Medulla oblongata (tissue), 1 donor: ENCODE data around the gene C6orf47.

Source experiments
- DNase-seq: peaks from one replicate; pipeline ENCODE4 v3.0.0-alpha.2; 2015; ENCODE audit errors: extremely low spot score

The C6orf47 gene

GRCh38 chr6:31614684-31615578 is 45.6 kb downstream of the C6orf47 start, which contains the start of gene AIF1:
Gene AIF1, plus strand, starts transcription at chr6:31615234. Its CDS starts 96 bp downstream, at chr6:31615330.
- peak; percentile 81 for DNase-seq

DNA sequence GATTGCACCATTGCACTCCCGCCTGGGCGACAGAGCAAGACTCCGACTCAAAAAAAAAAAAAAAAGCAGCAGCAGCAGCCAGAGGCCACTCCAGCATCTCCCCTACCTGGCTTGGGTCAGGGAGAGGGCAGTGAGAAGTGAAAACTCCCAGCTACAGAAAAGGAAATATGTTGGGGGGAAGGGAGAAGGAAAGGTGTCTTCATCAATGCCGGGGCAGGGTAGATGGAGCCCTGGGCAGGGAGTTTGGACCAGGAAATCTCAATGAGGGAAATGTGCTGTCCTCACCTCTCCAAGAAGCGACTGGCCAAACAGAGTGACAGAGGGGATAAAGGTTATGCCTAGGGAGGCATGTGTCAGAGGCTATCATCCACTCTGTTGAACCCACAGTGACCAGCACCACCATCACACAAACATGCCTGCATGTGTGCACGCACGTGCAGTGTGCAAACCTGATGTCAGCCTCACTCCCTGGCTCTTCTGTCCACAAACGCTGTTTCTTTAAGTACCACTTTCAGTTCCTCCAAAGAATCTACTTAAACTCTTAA is 46.4 kb downstream of the C6orf47 start:
- peak; percentile 62 for DNase-seq

DNA sequence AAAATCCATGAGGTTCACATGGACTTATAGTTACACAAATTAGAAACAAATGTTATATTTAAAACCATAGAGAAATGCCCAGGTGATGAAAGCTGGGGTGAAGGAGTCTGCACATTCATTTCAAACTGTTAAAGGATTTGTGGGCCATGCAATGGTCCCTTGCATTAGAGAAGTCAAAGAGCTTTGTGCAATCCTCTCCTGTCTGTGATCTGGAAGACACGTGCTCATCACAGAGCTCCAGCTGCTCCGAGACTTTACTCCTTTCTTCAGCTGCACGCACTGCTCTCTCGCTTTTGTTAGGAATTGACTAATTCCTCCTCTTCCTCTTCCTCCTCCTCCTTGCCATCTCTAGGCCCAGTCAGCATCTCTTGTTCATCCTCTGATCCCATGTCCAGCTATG is 49.6 kb downstream of the C6orf47 start:
- DNase-seq: no peak

DNA sequence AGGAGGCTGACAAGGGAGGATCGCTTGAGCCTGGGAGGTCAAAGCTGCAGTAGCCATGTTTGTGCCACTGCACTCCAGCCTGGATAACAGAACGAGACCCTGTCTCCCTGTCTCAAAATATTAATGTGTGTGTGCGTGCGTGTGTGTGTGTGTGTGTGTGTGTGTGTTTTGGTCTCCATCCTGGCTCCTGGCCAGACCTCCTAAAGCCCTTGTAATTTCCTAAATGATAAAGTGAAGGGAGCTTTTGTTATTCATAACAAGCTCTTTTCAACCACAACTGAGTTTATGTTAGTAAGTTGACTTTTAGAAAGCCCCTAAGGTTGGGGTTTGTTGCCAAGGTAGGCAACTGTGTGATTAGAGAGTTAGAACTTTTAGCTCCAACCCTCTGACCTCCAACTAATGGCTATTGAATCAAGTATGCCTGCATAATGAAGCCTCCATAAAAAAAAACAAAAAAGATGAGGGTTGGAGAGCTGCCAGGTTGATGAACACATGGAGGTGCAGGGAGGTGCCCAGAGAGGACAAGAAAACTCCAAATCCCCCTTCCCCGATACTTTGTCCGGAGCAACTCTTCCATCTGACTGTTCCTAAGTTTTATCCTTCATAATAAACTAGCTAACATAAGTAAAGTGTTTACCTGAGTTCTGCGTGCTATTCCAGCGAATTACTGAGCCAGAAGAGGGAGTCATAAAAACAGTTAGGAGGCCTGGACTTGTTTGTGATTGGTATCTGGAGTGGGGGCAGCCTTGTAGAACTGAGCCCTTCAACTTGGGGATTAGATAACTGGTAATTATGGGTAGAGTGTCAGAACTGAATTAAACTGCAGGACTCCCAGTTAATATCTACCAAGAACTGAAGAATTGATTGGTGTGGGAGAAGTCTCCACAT is 50.8 kb downstream of the C6orf47 start:
- DNase-seq: peak; percentile 1
